ENCODE results near the gene PHF24. TPM values are rescaled to one million over a fixed set of nuclear protein-coding genes. Genes with fewer than 3 reads are reported as not detected.

PHF24 gene
- total and polyA plus RNA-seq, 2 of the 4 experiments (the other 2 are of a cell fraction), result 0.02 TPM; not detected in 1

DNA sequence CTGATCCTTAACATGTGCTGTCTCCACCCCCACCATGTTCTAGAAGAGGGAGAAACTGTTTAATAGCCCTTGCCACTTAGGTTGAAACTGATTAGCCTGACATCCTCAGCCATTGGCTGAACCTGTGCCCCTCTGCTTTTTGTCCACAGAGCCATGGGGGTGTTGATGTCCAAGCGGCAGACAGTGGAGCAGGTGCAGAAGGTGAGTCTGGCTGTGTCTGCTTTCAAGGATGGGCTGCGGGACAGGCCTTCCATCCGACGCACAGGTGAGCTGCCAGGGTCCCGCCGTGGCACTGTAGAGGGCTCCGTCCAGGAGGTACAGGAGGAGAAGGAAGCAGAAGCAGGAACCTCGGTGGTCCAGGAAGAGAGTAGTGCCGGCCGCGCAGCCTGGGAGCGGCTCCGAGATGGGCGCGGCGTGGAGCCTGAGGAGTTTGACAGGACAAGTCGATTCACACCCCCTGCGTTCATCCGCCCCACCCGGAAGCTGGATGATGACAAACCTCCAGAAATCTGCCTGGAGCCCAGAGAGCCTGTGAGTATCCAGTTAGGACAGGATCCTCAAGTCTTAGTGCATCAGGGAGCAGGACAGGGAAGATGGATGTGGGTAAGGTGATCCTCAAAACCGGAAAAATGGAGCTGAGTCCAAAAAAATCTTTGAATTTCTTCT, 13.2 kb downstream of the PHF24 start:
- DNase-seq (no peak), ATAC-seq (ENCODE audit: low read depth) (no peak)
- no peak overlapping the region for H3K14ac ChIP-seq (replicated peaks; ENCODE audit: low read depth, low read length)
- H3K9me3 ChIP-seq (ENCODE audit: control insufficient read depth, insufficient read depth, low read length), result no peaks in the 10 kb centered on the region
- H2BK20ac ChIP-seq (ENCODE audit: low read depth, low read length), result no peak overlapping the region
- no peak overlapping the region for H4K91ac ChIP-seq (ENCODE audit: insufficient read depth, low read depth, low read length)
- no peak overlapping the region for H3K23ac ChIP-seq (ENCODE audit: low read depth, low read length)
- WGBS, 2 experiments (ENCODE audit: extremely low coverage in 2 of 2, insufficient read length in 1 of 2), result 96% methylated on average over 10 of the region's 21 CpGs; no CpG with 5 or more reads in 1 of the 2 experiments
- H4K5ac ChIP-seq (ENCODE audit: low read depth, low read length), result no peak overlapping the region
- H2BK5ac ChIP-seq (ENCODE audit: low read depth, low read length, poor library complexity, severe bottlenecking), result no peak overlapping the region
- H3K9me1 ChIP-seq (ENCODE audit: insufficient read depth, low read length), result no peaks in the 10 kb centered on the region
- H3K27me3 ChIP-seq (ENCODE audit: control insufficient read depth, insufficient read depth, low read length), result peaks cover 49% of the 10 kb centered on the region
- no peak overlapping the region for H3K4me3 ChIP-seq (ENCODE audit: insufficient read depth, low read depth, low read length)
- BruUV-seq (replicated peaks), result no TSS peak
- H3K4me2 ChIP-seq (ENCODE audit: low read depth, low read length), result no peak overlapping the region
- no peak overlapping the region for H2AFZ ChIP-seq (replicated peaks; ENCODE audit: low read length, poor library complexity)
- intact Hi-C loops (cut with micrococcal nuclease), result no loop called here
- dilution Hi-C loops (cut with HindIII; ENCODE audit: low sequenced_read_pairs, unreplicated experiment), result no loop called here
- no peak overlapping the region for H3K18ac ChIP-seq (ENCODE audit: low read depth, low read length)
- H4K20me1 ChIP-seq (ENCODE audit: insufficient read depth, low read length), result no peaks in the 10 kb centered on the region
- no peak overlapping the region for H3K27ac ChIP-seq (ENCODE audit: insufficient read depth, low read length)
- H4K8ac ChIP-seq (ENCODE audit: low read depth in 2 of 2, low read length in 2 of 2), result no peak overlapping the region
- no peaks in the 10 kb centered on the region for H3K4me1 ChIP-seq (ENCODE audit: control insufficient read depth, insufficient read depth, low read length)
- no peak overlapping the region for H3K9ac ChIP-seq (ENCODE audit: low read depth, low read length)
- in situ Hi-C loops (cut with MboI; ENCODE audit: low sequenced_read_pairs), result no loop called here
- H2AK5ac ChIP-seq (ENCODE audit: low read depth, low read length), result no peak overlapping the region
- H3K79me1 ChIP-seq (ENCODE audit: low read depth in 1 of 2, low read length in 2 of 2), result no peaks in the 10 kb centered on the region
- ChIA-PET POLR2A (ENCODE audit: unreplicated experiment) (no interaction called here), CTCF (no interaction called here)
- H2BK15ac ChIP-seq (ENCODE audit: low read depth, low read length), result no peak overlapping the region
- H3K4ac ChIP-seq (ENCODE audit: low read depth, low read length), result no peak overlapping the region
- no peak overlapping the region for H3K56ac ChIP-seq (ENCODE audit: extremely low read depth, insufficient read depth, low read length)
- no peak overlapping the region for H2BK120ac ChIP-seq (ENCODE audit: low read depth, low read length)
- no peak overlapping the region for H2AK9ac ChIP-seq (replicated peaks; ENCODE audit: low read depth, low read length, poor library complexity)
- no peaks in the 10 kb centered on the region for H3K36me3 ChIP-seq (ENCODE audit: control insufficient read depth, insufficient read depth, low read length)
- no peak for TF ChIP-seq MAZ (IDR thresholded peaks at IDR 0.05; ENCODE audit: borderline replicate concordance, low read depth, low read length)
- TF ChIP-seq RFX5 (IDR thresholded peaks at IDR 0.05; ENCODE audit: low read depth, low read length), result no peak
- no peak for TF ChIP-seq RCOR1 (IDR thresholded peaks at IDR 0.05; ENCODE audit: insufficient replicate concordance, low read length)
- TF ChIP-seq FOS (IDR thresholded peaks at IDR 0.05; ENCODE audit: low read depth, low read length), result no peak
- no peak for TF ChIP-seq MXI1 (IDR thresholded peaks at IDR 0.05; ENCODE audit: borderline replicate concordance, low read depth, low read length)
- TF ChIP-seq NFE2L2 (IDR thresholded peaks at IDR 0.05; ENCODE audit: low read depth, low read length), result no peak
- TF ChIP-seq, protein P1, sequence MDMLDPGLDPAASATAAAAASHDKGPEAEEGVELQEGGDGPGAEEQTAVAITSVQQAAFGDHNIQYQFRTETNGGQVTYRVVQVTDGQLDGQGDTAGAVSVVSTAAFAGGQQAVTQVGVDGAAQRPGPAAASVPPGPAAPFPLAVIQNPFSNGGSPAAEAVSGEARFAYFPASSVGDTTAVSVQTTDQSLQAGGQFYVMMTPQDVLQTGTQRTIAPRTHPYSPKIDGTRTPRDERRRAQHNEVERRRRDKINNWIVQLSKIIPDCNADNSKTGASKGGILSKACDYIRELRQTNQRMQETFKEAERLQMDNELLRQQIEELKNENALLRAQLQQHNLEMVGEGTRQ (IDR thresholded peaks at IDR 0.05; ENCODE audit: low read depth, low read length), result no peak
- no peak for TF ChIP-seq MAFK (IDR thresholded peaks at IDR 0.05; ENCODE audit: low read depth, low read length)
- no peak for TF ChIP-seq CHD1 (IDR thresholded peaks at IDR 0.05; ENCODE audit: low read depth, low read length)
- no peak for TF ChIP-seq BHLHE40 (IDR thresholded peaks at IDR 0.05; ENCODE audit: low read depth, low read length)
- no peak for TF ChIP-seq POLR2A (IDR thresholded peaks at IDR 0.05; ENCODE audit: low read depth, low read length)
- TF ChIP-seq, protein P2, sequence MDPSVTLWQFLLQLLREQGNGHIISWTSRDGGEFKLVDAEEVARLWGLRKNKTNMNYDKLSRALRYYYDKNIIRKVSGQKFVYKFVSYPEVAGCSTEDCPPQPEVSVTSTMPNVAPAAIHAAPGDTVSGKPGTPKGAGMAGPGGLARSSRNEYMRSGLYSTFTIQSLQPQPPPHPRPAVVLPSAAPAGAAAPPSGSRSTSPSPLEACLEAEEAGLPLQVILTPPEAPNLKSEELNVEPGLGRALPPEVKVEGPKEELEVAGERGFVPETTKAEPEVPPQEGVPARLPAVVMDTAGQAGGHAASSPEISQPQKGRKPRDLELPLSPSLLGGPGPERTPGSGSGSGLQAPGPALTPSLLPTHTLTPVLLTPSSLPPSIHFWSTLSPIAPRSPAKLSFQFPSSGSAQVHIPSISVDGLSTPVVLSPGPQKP (IDR thresholded peaks at IDR 0.05; ENCODE audit: borderline replicate concordance, low read depth, low read length), result no peak
- no peak for TF ChIP-seq CEBPB (IDR thresholded peaks at IDR 0.05; ENCODE audit: low read depth, low read length)
- TF ChIP-seq, protein P3, sequence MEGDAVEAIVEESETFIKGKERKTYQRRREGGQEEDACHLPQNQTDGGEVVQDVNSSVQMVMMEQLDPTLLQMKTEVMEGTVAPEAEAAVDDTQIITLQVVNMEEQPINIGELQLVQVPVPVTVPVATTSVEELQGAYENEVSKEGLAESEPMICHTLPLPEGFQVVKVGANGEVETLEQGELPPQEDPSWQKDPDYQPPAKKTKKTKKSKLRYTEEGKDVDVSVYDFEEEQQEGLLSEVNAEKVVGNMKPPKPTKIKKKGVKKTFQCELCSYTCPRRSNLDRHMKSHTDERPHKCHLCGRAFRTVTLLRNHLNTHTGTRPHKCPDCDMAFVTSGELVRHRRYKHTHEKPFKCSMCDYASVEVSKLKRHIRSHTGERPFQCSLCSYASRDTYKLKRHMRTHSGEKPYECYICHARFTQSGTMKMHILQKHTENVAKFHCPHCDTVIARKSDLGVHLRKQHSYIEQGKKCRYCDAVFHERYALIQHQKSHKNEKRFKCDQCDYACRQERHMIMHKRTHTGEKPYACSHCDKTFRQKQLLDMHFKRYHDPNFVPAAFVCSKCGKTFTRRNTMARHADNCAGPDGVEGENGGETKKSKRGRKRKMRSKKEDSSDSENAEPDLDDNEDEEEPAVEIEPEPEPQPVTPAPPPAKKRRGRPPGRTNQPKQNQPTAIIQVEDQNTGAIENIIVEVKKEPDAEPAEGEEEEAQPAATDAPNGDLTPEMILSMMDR (conservative IDR thresholded peaks at IDR 0.05; ENCODE audit: low read depth, low read length), result no peak
- TF ChIP-seq SMC3 (IDR thresholded peaks at IDR 0.05; ENCODE audit: low read depth, low read length), result no peak
- no peak for TF ChIP-seq RAD21 (IDR thresholded peaks at IDR 0.05; ENCODE audit: low read length)
